Lower leg skin (tissue), 4 donors: ENCODE results near the gene OR14I1. TPM values are rescaled to one million over a fixed set of nuclear protein-coding genes. Genes with fewer than 3 reads are reported as not detected.

Experiments
- DNase-seq, 2 donors: peaks; one replicate each; pipeline ENCODE4 v3.0.0-alpha.2; 2019; ENCODE audit warnings: low spot score in 2 of 2
- H3K4me3 ChIP-seq: fragments of 200-600 bp; sonication (generic); 2 replicates; pipeline ENCODE4 v1.5.1; 2017; ENCODE audit warnings: mild to moderate bottlenecking, low read depth; ENCODE audit not compliant: poor library complexity, severe bottlenecking
- POLR2A ChIP-seq, 2 donors: fragments of 450-650 bp; IDR thresholded peaks; one replicate each; pipeline ENCODE4 v1.6.1; 2016 to 2017; ENCODE audit warnings: antibody characterized with exemption in 2 of 2, mild to moderate bottlenecking in 1 of 2, moderate library complexity in 1 of 2
- WGBS, 2 donors: methylation state at CpG; one replicate each; pipeline ENCODE4 v1.1.5; 2018; 5-methylcytosine and 5-hydroxymethylcytosine counted together
- intact Hi-C: fragments of 100-400 bp; cut with DNase I; formaldehyde crosslinking; loops from one replicate; pipeline ENCODE4 v1.15.0; 2023; ENCODE audit warnings: low total_unique reads
- total RNA-seq, 4 donors: library from RNA; depleted of rRNA; stranded (reverse); fragments of >200 nt; gene quantifications; one replicate each; pipeline ENCODE4 v1.1.0, GENCODE V29; 2016
- TF ChIP-seq, protein P1 (sequence below), 3 donors: fragments of 450-650 bp; IDR thresholded peaks; one replicate each; pipeline ENCODE4 v1.5.1; 2016; ENCODE audit warnings: antibody characterized with exemption in 3 of 3, mild to moderate bottlenecking in 3 of 3, moderate library complexity in 2 of 3

The OR14I1 gene
- total RNA-seq, 4 donors from 2014 or later: not detected

DNA sequence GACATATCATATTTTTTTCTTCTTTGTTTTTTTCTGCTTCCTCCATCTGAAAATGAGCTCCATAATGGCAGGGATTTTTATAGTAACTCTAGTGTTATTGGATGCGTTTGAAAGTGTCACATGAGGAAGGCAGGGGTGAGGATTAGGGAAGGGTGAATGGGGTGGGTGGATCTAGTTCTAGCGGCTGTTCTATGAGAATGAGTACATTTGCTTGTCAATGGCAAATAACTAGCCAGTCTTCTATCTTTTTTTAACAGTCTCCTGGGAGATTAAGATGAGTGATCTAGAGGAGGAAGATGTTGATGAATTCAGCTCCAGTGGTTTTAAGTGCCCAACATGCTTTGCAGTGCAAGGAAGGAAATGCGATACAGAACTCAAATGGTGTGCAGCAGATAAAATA is 5.8 kb downstream of the OR14I1 start:
- TF ChIP-seq, protein P1, sequence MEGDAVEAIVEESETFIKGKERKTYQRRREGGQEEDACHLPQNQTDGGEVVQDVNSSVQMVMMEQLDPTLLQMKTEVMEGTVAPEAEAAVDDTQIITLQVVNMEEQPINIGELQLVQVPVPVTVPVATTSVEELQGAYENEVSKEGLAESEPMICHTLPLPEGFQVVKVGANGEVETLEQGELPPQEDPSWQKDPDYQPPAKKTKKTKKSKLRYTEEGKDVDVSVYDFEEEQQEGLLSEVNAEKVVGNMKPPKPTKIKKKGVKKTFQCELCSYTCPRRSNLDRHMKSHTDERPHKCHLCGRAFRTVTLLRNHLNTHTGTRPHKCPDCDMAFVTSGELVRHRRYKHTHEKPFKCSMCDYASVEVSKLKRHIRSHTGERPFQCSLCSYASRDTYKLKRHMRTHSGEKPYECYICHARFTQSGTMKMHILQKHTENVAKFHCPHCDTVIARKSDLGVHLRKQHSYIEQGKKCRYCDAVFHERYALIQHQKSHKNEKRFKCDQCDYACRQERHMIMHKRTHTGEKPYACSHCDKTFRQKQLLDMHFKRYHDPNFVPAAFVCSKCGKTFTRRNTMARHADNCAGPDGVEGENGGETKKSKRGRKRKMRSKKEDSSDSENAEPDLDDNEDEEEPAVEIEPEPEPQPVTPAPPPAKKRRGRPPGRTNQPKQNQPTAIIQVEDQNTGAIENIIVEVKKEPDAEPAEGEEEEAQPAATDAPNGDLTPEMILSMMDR (IDR thresholded peaks at IDR 0.05): no peak
- no peak for TF ChIP-seq POLR2A (IDR thresholded peaks at IDR 0.05)
- H3K4me3 ChIP-seq: no peak overlapping the region
- intact Hi-C loops: no loop called here
- 71 to 74% methylated on average over 3 of the region's 3 CpGs for WGBS, 2 donors
- no peak for DNase-seq

DNA sequence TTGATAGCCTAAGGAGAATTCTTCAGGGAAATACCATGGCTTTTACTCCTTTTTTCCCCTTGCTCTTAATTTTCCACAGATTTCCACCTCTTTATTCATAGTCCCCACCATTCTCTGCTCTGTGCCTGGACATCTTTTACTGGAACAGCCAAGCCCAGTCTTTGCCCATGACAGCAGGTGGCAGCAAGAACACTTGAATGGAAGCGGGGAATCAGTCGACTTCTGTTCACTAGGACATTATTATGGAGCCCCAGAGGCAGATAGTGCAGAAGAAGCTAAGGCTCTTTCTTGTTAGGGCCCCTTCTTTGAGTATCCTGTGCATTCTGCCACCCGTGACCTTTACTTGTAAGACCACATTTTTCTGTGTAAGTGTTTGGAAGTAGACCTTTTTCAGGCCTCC is 6.3 kb downstream of the OR14I1 start:
- intact Hi-C loops: no loop called here
- TF ChIP-seq, protein P1 (IDR thresholded peaks at IDR 0.05): no peak
- no peak for TF ChIP-seq POLR2A (IDR thresholded peaks at IDR 0.05)
- WGBS, 2 donors: 68 to 74% methylated on average over 3 of the region's 3 CpGs
- H3K4me3 ChIP-seq: no peak overlapping the region
- no peak for DNase-seq

DNA sequence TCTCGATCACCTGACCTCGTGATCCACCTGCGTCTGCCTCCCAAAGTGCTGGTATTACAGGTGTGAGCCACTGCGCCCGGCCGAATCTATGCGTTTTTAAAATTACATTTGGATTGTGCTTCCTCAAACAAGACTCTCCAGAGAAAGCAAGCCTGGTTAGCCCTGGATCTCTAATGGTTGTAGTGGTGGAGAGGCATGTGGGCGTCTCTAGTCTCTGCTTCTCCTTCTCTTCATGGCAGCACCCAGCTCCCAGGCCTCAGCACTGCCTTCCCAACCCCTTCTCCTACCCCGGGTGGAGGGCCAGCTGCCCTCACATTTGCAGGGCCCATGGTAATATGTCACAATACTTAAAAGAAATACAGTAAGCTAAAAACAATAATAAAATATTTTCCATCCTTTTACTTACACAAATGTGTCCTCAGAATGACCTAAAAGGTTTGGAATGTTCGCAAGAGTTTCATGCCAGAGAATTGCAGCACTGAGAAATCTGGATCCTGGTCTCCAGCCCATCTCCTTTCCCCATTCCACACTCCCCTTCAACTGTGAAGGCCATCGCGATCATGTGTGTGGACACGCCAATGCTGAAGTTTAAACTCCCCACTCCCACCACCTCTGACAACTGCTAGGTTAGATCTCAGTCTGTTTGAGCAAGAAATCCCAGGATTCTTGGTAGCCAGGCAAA is 7.0 kb downstream of the OR14I1 start:
- intact Hi-C loops: no loop called here
- no peak overlapping the region for H3K4me3 ChIP-seq
- WGBS, 2 donors: 87 to 90% methylated on average over 13 of the region's 13 CpGs
- no peak for DNase-seq
- TF ChIP-seq, protein P1 (IDR thresholded peaks at IDR 0.05): no peak
- TF ChIP-seq POLR2A (IDR thresholded peaks at IDR 0.05): no peak

DNA sequence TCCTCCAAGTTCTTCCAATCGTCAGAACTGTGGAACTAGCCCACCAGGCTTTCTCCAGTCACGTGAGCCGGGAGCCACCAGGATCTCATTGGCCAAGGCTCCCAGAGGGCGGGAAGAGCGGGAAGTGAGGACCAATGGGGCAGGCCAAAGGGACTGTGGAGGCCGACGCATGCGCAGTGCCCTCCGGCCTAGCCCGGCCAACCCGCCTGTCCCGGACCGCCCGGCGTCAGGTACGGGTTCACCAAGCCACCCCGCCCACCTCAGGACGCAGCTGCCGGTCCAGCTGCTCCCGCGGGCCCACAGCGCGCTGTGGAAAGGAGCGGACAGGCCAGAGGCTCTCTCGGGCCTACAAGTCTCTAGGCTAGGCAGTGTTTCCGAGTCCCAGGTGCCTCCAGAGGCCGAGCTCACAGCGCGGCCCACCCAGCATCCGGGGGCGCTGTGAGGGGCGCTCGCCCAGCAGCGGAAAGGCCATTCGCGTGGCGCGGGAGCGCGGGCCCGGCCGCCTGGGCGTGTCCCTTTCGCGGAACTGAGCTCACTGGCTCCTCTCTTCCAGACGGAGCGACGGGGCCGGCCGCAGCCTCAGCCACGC is 10.9 kb downstream of the OR14I1 start:
- TF ChIP-seq POLR2A (IDR thresholded peaks at IDR 0.05): no peak
- TF ChIP-seq, protein P1 (IDR thresholded peaks at IDR 0.05): no peak
- WGBS, 2 donors: 79 to 84% methylated on average over 45 to 48 of the region's 51 CpGs
- H3K4me3 ChIP-seq: no peak overlapping the region
- DNase-seq: no peak
- intact Hi-C loops: no loop called here

DNA sequence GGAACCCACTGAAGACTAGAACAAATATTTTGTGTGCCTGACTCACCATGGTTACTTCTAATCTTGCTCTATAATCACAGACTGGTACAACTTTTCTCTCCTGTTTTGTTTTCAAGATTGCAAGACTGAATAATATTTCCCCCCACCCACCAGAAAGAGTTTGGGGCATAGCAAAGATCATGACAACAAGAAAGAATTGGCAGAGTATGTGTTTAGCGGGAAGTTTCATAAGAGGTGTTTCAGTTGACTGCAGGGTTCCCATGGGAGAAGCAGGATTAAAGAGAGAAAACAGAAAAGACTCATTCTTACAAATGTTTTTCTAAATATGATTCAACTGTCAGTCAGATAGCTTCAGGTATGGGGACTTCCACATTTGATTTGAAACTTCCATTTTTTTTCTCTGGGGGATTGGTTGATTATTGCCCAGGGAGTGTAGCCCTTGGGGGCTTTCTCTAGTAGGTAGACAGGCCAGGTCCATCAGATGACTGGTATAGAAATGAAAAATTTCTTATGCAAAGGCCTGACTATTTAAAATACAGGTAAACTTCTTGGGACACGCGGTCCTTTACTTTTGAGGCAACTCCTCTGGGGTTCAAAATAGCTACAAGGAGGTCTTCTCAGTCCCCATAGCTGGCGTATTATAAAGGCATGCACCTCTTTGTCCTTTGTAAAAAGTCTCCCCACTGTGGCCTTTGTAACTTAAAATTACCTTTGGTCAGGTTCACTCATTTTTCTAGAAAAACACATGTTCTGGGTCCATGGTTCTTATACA is 13.9 kb downstream of the OR14I1 start:
- 77 to 78% methylated on average over 4 of the region's 4 CpGs for WGBS, 2 donors
- DNase-seq: no peak
- intact Hi-C loops: no loop called here

More for the DNA sequence above, 13.9 kb downstream of the OR14I1 start:
- no peak overlapping the region for H3K4me3 ChIP-seq
- no peak for TF ChIP-seq POLR2A (IDR thresholded peaks at IDR 0.05)
- TF ChIP-seq, protein P1 (IDR thresholded peaks at IDR 0.05): no peak
